Activated T-cell treated with anti-CD3 and anti-CD28 coated beads, Interleukin-2, amount 50 U/mL, for 1 hour (primary cell): ENCODE results near the gene A3GALT2.

Experiments
- DNase-seq: peaks from one replicate; pipeline ENCODE4 v3.0.0-alpha.2; 2020

Gene A3GALT2

GRCh38 chr1:33331444-33332356, 10.8 kb upstream of the A3GALT2 start:
- DNase-seq = no peak

GRCh38 chr1:33330906-33331305, 10.0 kb upstream of the A3GALT2 start:
- DNase-seq = no peak

- DNase-seq = no peak
These were observed 9.5 kb upstream of the A3GALT2 start for GRCh38 chr1:33330361-33330890.

- DNase-seq = no peak
These were observed 8.9 kb upstream of the A3GALT2 start for GRCh38 chr1:33329600-33330305.

- DNase-seq = no peak
These were observed 7.9 kb upstream of the A3GALT2 start for GRCh38 chr1:33328817-33329216.

GRCh38 chr1:33327587-33328325, 6.9 kb upstream of the A3GALT2 start:
- no peak for DNase-seq

GRCh38 chr1:33326785-33327184, 5.9 kb upstream of the A3GALT2 start:
- no peak for DNase-seq

- no peak for DNase-seq
These were observed 4.0 kb upstream of the A3GALT2 start for GRCh38 chr1:33324677-33325575.

GRCh38 chr1:33323663-33324477, 3.0 kb upstream of the A3GALT2 start:
- DNase-seq = no peak

GRCh38 chr1:33322870-33323585, 2.1 kb upstream of the A3GALT2 start:
- no peak for DNase-seq

GRCh38 chr1:33322109-33322508, 1.2 kb upstream of the A3GALT2 start:
- DNase-seq = no peak

GRCh38 chr1:33321178-33321577, 280 bp upstream of the A3GALT2 start:
- DNase-seq = no peak

GRCh38 chr1:33319949-33320618, 814 bp downstream of the A3GALT2 start:
- no peak for DNase-seq

- DNase-seq = no peak
These were observed 1.5 kb downstream of the A3GALT2 start for GRCh38 chr1:33319186-33319948.

- no peak for DNase-seq
These were observed 3.0 kb downstream of the A3GALT2 start for GRCh38 chr1:33317946-33318345.

- no peak for DNase-seq
These were observed 3.5 kb downstream of the A3GALT2 start for GRCh38 chr1:33317354-33317753.

- DNase-seq = no peak
These were observed 4.3 kb downstream of the A3GALT2 start for GRCh38 chr1:33316601-33317000.

- DNase-seq = no peak
These were observed 6.5 kb downstream of the A3GALT2 start for GRCh38 chr1:33314416-33314815.

- no peak for DNase-seq
These were observed 8.5 kb downstream of the A3GALT2 start for GRCh38 chr1:33312413-33312749.
